NK-92 treated with Interleukin-12 subunit alpha and Interleukin-12 subunit beta, amount 100 ng/mL, for 24 hours (cell line): ENCODE data around the gene C1QL1.
A peak's percentile ranks its signal among the peaks of the same experiment; 100 is the strongest.
"Not testable (repeated sequence)": the region's sequence is repeated elsewhere in the genome, so short reads cannot be mapped to it uniquely, and the experiment has no call there.

Experiments used
- DNase-seq: peaks from one replicate; lab custom pipeline; 2025; lab: John Stamatoyannopoulos, UW

The C1QL1 gene

DNA sequence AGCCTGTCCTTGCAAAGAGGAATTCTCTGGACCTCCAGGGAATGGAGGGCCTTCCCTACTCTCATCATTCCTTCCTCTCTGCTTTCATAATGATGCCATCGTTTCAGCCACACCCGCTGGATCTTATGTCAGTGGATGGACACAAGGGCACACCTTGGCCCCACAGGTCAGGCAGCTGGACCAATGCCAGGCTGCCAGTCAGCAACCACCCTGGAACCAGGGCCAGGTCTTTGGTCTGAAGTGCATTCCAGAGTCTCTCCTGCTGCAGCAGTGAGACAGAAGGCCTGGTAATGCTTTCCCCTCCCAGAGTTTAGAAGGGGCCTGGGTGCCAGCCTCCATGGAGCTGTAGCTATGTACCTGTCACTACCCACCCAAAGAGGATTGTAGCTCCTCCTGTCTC lies 7.4 kb downstream of the C1QL1 start:
- DNase-seq: no peak

- no peak for DNase-seq
Measured at GRCh38 chr17:44959821-44960531, 8.1 kb downstream of the C1QL1 start.

- no peak for DNase-seq
Measured at GRCh38 chr17:44956998-44957981, 10.8 kb downstream of the C1QL1 start.

DNA sequence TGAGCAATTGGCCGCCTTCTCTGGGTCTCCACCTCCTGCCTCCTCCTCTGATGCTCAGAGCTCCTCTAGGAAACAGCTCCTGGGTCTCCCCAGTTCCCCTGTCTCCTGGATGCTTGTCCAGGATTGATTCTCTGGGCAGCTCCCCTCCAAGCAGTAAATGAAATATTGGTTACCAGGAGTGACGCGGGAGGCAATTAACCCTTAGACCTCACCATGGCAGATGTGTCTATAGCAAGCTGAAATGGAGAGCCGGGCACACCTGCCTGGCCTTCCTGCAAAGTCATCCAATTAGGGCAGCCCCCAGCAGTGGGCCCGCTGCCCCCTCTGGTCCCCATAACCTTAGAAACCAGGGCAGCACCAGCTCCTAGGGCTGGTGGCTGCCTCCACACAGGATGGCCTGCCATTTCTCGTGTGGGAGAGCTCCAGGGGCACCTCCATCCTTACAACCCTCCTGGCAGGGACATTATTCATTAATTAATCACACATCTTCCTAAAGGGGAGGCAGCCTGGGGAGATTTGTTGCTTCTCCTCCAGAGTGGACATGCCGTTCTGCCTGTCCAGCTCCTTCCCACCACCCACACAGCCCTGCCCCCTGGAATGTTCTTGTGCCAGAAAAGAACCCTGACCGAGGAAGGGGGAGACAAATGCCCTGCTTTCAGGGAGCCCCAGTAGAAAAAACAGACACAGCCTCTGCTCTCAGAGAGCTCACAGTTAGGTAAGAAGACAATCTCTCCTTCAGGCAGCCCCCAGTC lies 12.3 kb downstream of the C1QL1 start:
- no peak for DNase-seq

GRCh38 chr17:44952946-44953475 lies 15.1 kb downstream of the C1QL1 start:
- no peak for DNase-seq

GRCh38 chr17:44948315-44948795 lies 19.7 kb downstream of the C1QL1 start:
- DNase-seq: no peak

GRCh38 chr17:44947461-44948314 lies 20.4 kb downstream of the C1QL1 start, which contains the start of gene KIF18B:
Gene KIF18B, minus strand, starts transcription at chr17:44947773. Its CDS starts 11,429 bp downstream, at chr17:44936344.
- peak; percentile 92 for DNase-seq

- DNase-seq: not testable (repeated sequence)
Measured at GRCh38 chr17:44945652-44946051, 22.5 kb downstream of the C1QL1 start.

DNA sequence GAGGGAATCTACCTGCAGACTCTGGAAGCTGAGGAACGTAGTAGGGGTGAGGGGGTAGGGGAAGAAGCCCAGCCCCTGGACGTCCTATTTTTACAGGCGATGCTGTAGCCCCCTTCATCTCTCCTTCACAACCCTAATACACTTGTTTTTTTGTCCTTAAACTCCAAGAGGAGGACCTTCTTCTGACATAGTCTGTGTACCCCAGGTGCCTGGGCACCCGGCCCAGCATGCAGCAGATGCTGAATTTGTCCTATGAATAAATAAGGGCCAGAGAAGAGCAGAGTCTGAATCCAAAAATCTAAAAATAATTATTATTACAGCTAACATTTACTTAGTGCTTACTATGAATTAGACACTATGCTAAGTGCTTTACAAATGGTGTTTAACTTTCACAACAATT lies 25.6 kb downstream of the C1QL1 start:
- no peak for DNase-seq

- no peak for DNase-seq
Measured at GRCh38 chr17:44941712-44942331, 26.3 kb downstream of the C1QL1 start.

GRCh38 chr17:44940768-44941167 lies 27.3 kb downstream of the C1QL1 start:
- no peak for DNase-seq

DNA sequence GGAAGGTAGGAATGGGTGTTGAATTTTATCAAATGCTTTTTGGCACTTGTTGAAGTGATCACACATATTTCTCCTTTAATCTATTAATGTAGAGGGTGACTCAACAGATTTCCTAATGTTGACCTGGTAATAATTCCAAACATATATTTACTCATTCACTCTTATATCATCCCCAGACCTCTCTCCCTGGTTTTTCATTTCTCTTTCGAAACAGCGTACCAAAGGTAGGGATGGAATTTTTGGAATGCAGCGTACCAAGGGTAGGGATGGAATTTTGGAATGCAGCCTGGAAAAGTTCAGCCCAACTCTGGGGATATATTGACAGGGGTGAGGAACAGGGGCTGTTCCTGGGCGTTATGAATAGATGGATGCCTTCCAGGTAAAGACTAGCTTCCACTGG lies 27.8 kb downstream of the C1QL1 start:
- DNase-seq: no peak

GRCh38 chr17:44935116-44935515 lies 33.0 kb downstream of the C1QL1 start:
- DNase-seq: no peak

- no peak for DNase-seq
Measured at GRCh38 chr17:44934745-44935105, 33.4 kb downstream of the C1QL1 start.

DNA sequence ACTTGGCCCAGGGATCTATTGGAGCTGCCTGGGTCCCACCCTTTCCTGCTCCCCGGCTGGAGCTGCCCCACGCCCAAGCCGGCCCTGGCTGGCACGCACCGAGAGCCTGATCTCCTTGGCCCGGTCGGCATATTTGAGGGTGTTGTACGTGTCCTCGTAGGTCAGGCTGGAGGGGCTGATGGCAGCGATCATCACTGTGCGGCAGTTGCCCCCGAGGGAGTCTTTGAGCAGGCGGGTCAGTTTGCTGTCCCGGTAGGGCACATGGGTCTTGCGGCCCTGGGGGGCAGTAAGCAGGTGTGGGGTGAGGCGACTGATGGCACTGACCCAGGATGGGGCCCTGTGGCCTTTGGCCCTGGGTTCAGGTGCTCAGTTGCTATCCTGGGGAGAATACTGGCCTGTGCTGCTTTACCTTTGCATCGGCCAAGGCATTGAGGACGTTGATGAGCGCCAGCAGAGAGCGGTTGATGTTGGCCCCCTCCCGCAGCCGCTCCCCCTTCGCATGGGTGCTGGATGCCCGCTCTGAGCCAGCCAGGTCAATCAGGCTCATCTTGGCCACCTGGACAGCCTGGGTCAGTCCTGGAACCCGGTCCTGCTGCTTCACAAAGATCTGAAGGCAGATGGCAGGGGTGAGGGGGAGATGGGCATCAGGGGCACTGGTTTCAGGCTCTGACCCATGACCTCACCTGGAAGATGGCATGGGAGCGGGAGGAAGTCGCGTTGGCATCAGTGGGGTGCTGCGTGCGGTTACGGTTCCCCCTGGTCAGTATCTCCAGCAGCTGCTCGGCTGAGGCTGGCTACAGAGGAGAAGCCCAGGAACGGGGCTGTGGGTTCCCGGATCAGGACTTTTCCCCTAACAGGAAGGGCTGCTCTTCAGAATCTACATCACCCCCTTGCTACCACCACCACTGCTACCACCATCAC lies 34.0 kb downstream of the C1QL1 start:
- DNase-seq: no peak

DNA sequence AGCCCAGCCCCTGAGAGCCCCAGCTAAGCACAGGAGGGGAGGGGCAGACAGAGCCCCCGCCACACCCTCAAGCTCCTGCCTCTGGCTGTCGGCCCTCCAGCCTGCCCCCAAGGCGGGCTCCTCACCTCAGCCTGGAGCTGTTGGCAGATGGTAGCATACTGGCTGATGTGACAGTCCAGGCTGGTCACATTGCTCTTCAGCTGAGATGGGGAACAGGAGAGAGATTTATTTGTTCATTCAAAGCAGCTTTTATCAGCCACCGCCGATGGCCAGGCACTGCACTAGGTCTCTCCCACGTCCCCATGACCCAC lies 35.4 kb downstream of the C1QL1 start:
- DNase-seq: no peak

- DNase-seq: no peak
Measured at GRCh38 chr17:44932096-44932786, 35.9 kb downstream of the C1QL1 start.

GRCh38 chr17:44931376-44931775 lies 36.7 kb downstream of the C1QL1 start:
- DNase-seq: no peak

DNA sequence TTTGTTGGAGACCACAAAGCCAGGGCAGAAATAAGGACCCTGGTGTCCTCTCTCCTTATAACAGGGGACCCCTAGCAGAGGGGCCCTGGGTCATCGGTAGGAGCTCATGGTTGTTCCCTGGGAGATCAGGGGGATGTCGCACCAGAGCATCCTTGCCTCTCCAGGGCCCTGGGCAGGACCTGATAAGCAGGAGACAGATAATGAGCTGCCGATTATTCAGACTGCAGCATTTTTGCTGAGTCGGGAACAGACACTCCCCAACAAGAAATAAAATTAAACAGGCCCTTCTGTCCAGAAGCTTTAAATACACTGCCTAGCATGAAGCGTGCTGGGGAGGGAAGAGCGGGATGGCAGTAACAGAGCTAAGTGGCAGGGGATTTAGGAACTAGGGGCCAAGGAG lies 37.4 kb downstream of the C1QL1 start:
- no peak for DNase-seq
